Measurements from ENCODE around the gene STAB2.

DNA sequence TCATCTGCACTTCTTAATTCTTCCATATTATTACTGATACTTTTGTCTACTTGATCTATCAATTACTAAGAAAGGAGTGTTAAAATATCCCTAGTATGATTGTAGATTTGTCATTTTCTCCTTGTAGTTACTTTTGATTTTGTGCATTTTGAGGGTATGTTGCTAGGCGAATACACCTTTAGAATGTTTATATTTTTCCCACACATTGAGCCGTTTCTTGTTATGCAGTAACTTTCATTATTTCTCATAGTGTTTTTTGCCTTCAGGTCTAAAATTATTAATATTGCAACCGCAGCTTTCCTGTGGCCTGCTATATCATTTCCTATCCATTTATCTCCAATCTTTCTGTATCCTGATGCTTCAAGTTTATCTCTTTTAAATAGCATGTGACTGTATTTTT is 46.8 kb upstream of the STAB2 start:
- no peak for TF ChIP-seq EZH2 (IDR thresholded peaks at IDR 0.05)
- TF ChIP-seq POLR2AphosphoS5 (IDR thresholded peaks at IDR 0.05; ENCODE audit: borderline replicate concordance, low read depth, low read length) = no peak
- TF ChIP-seq FOXP2 (optimal IDR thresholded peaks at IDR 0.05; ENCODE audit: control extremely low read depth, extremely low read length, insufficient read depth) = no peak
